ENCODE measurements around the gene ZNF101. TPM values are rescaled to one million over a fixed set of nuclear protein-coding genes. Genes with fewer than 3 reads are reported as not detected.

ZNF101 gene
- total and polyA plus RNA-seq, 2 donors (not counting 1 experiment from before 2014, with no cell fraction given), result 15.2 to 74.3 TPM

DNA sequence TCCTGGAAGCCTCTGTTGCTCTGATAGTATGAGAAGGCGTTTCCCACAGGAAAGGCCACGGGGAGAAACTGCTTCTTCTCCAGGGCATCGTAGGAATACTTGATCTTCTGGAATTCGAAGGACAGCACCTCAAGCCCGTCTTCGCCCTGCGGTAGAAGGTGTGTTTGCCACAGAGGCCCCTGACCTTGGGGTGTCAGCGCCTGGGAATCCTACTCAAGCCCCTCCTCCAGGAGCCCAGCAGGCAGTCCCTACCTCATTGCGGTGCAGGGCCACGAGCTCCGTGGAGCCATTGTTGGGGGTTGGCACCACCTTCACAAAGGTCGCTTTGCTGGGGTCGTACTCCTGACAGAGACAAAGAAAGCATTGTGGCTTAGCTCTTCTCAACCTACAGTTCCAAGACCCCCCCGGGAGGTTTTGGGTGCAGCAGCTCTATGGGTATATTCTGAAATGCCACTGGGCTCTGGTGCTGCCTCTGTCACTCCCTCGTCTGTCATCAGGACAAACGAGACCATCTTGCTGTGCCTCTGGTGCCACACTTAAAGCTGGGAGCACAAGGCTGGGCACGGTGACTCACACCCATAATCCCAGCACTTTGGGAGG lies 8.9 kb upstream of the ZNF101 start:
- ChIA-PET POLR2A (interaction anchor here (0.5 kb wide), 1 partner anchor 26 kb away, joined by 10 read pairs; no protein-coding TSS in a partner anchor), CTCF (interaction anchor here (1.1 kb wide), 1 partner anchor 16 kb away, joined by 3 read pairs; no protein-coding TSS in a partner anchor)
- H3K27ac ChIP-seq (ENCODE audit: low read length in 2 of 2), result no peak overlapping the region
- H2AFZ ChIP-seq (ENCODE audit: insufficient read depth, low read depth, low read length, poor library complexity, severe bottlenecking), result no peak overlapping the region
- peaks cover 23% of the 10 kb centered on the region for H4K20me1 ChIP-seq (ENCODE audit: control insufficient read depth, insufficient read depth, low read length, poor library complexity, severe bottlenecking)
- TF ChIP-seq, protein P1, sequence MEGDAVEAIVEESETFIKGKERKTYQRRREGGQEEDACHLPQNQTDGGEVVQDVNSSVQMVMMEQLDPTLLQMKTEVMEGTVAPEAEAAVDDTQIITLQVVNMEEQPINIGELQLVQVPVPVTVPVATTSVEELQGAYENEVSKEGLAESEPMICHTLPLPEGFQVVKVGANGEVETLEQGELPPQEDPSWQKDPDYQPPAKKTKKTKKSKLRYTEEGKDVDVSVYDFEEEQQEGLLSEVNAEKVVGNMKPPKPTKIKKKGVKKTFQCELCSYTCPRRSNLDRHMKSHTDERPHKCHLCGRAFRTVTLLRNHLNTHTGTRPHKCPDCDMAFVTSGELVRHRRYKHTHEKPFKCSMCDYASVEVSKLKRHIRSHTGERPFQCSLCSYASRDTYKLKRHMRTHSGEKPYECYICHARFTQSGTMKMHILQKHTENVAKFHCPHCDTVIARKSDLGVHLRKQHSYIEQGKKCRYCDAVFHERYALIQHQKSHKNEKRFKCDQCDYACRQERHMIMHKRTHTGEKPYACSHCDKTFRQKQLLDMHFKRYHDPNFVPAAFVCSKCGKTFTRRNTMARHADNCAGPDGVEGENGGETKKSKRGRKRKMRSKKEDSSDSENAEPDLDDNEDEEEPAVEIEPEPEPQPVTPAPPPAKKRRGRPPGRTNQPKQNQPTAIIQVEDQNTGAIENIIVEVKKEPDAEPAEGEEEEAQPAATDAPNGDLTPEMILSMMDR (IDR thresholded peaks at IDR 0.05), result no peak
- TF ChIP-seq EZH2 (IDR thresholded peaks at IDR 0.05; ENCODE audit: borderline replicate concordance, insufficient read depth, low read depth, low read length, poor library complexity, severe bottlenecking), result no peak
- Mint-ChIP-seq H3K27ac (no peak overlapping the region), H3K4me1 (peaks cover 25% of the 10 kb centered on the region), H3K4me3 (no peak overlapping the region), H3K9me3 (ENCODE audit: insufficient read depth) (no peaks in the 10 kb centered on the region), H3K27me3 (no peaks in the 10 kb centered on the region)
- H3K79me2 ChIP-seq (ENCODE audit: control insufficient read depth, insufficient read depth, low read length), result peaks cover 75% of the 10 kb centered on the region
- WGBS (ENCODE audit: insufficient coverage), result 97% methylated on average over 17 of the region's 17 CpGs
- ATAC-seq (ENCODE audit: low read depth) (no peak), DNase-seq (peak; percentile 8)
- H3K9me3 ChIP-seq (ENCODE audit: control extremely low read depth in 1 of 3, control insufficient read depth in 2 of 3, insufficient read depth in 1 of 3, low read length in 2 of 3), result peaks cover 0 to 5% (median 0%) of the 10 kb centered on the region in 3 donors
- no peak overlapping the region for H3K4me2 ChIP-seq (replicated peaks; ENCODE audit: low read depth, low read length, poor library complexity, severe bottlenecking)
- intact Hi-C loops (cut with micrococcal nuclease), result no loop called here
- H3K4me1 ChIP-seq (ENCODE audit: control insufficient read depth in 2 of 2, insufficient read depth in 2 of 2, low read length in 2 of 2), result peaks cover 21 to 32% of the 10 kb centered on the region in 2 donors
- no peak overlapping the region for H3K4me3 ChIP-seq (ENCODE audit: control extremely low read depth in 1 of 5, extremely low read depth in 1 of 5, insufficient read depth in 1 of 5, low read depth in 2 of 5, low read length in 4 of 5)
- no peaks in the 10 kb centered on the region for H3K27me3 ChIP-seq (replicated peaks in 1 of 4; ENCODE audit: control extremely low read depth in 1 of 4, control insufficient read depth in 3 of 4, insufficient read depth in 4 of 4, low read length in 3 of 4)
- H3K9ac ChIP-seq (ENCODE audit: low read length), result no peak overlapping the region
- peaks cover 0 to 55% of the 10 kb centered on the region in 2 experiments for H3K36me3 ChIP-seq (replicated peaks in 1 of 2; ENCODE audit: control extremely low read depth in 1 of 2, control insufficient read depth in 1 of 2, extremely low read depth in 1 of 2, insufficient read depth in 2 of 2, low read length in 1 of 2)

DNA sequence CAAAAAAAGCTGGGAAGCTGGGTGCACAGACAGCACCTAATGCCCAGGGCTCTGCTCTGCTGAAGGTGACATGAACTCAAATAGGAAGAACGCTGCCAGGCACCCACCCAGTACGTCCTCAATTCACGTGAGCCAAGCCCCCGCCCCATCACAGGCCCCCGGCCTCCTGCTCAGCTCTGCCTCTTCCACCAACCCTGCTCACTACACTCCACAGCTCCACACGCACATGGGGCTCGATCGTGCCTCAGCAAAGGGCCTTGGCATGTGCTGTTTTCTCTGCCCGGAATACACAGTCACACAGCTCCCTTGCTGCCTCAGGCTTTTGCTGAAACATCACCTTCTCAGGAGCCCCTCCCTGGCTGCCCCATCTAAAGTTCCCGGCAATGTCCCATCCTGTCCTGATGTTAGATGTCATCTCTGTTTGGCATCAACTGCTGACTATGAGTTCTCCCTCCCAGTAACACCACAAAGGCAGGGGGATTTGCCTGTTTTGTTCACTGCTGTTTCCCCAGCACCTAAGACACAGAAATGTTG lies 7.4 kb upstream of the ZNF101 start:
- Mint-ChIP-seq H3K4me3 (peak overlapping the region; percentile 93), H3K9me3 (ENCODE audit: insufficient read depth) (no peaks in the 10 kb centered on the region), H3K27ac (peak overlapping the region; percentile 97), H3K4me1 (peaks cover 25% of the 10 kb centered on the region), H3K27me3 (no peaks in the 10 kb centered on the region)
- ChIA-PET CTCF (interaction anchor here (0.6 to 3.2 kb wide), 4 partner anchors 17 to 129 kb away, joined by 3 to 12 read pairs (median 7); partner anchors contain the start of gene GMIP), POLR2A (interaction anchor here (0.6 to 2.9 kb wide), 5 partner anchors 9 to 160 kb away, joined by 3 to 22 read pairs (median 3); partner anchors contain the start of genes GMIP, NDUFA13 and ZNF506)
- peaks cover 10% of the 10 kb centered on the region for H4K20me1 ChIP-seq (ENCODE audit: control insufficient read depth, insufficient read depth, low read length, poor library complexity, severe bottlenecking)
- H3K27ac ChIP-seq (ENCODE audit: low read length in 2 of 2), result peak overlapping the region; percentile 77
- H3K36me3 ChIP-seq (replicated peaks in 1 of 2; ENCODE audit: control extremely low read depth in 1 of 2, control insufficient read depth in 1 of 2, extremely low read depth in 1 of 2, insufficient read depth in 2 of 2, low read length in 1 of 2), result peaks cover 0 to 41% of the 10 kb centered on the region in 2 experiments
- ATAC-seq (ENCODE audit: low read depth), result no peak
- H3K4me3 ChIP-seq (ENCODE audit: control extremely low read depth in 1 of 5, extremely low read depth in 1 of 5, insufficient read depth in 1 of 5, low read depth in 2 of 5, low read length in 4 of 5), result peak overlapping the region in 4 of 5 experiments; percentile 13 to 77 (median 30)
- no peaks in the 10 kb centered on the region for H3K27me3 ChIP-seq (replicated peaks in 1 of 4; ENCODE audit: control extremely low read depth in 1 of 4, control insufficient read depth in 3 of 4, insufficient read depth in 4 of 4, low read length in 3 of 4)
- peak overlapping the region; percentile 63 for H2AFZ ChIP-seq (ENCODE audit: insufficient read depth, low read depth, low read length, poor library complexity, severe bottlenecking)
- 87% methylated on average over 10 of the region's 10 CpGs for WGBS (ENCODE audit: insufficient coverage)
- no peak for DNase-seq
- TF ChIP-seq EZH2 (IDR thresholded peaks at IDR 0.05; ENCODE audit: borderline replicate concordance, insufficient read depth, low read depth, low read length, poor library complexity, severe bottlenecking), result no peak
- H3K9ac ChIP-seq (ENCODE audit: low read length), result peak overlapping the region; percentile 46
- peaks cover 62% of the 10 kb centered on the region for H3K79me2 ChIP-seq (ENCODE audit: control insufficient read depth, insufficient read depth, low read length)
- peaks cover 26 to 39% of the 10 kb centered on the region in 2 donors for H3K4me1 ChIP-seq (ENCODE audit: control insufficient read depth in 2 of 2, insufficient read depth in 2 of 2, low read length in 2 of 2)
- intact Hi-C loops (cut with micrococcal nuclease), result no loop called here
- H3K9me3 ChIP-seq (ENCODE audit: control extremely low read depth in 1 of 3, control insufficient read depth in 2 of 3, insufficient read depth in 1 of 3, low read length in 2 of 3), result peaks cover 0 to 10% (median 0%) of the 10 kb centered on the region in 3 donors
- H3K4me2 ChIP-seq (replicated peaks; ENCODE audit: low read depth, low read length, poor library complexity, severe bottlenecking), result peak overlapping the region; percentile 86

Data from B cell (primary cell).